ENCODE measurements around the gene POU2F1.

The POU2F1 gene

DNA sequence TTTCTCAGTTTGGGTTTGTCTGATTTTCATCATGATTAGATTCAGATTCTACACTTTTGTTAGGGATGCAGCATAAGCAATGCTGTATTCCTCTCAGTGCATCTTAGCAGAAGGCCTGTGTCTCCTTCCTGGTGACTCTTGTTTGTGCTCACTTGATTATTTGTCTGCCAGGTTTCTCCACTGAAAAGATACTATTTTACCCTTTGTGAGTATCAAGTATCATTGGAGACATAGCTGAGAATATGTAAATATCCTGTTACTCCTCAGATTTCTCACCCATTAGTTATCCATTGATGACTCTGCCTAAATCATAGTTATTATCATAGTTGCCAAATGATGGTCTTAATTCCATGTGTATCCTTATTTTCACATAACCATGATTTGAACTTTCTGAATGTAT, 148.5 kb downstream of the POU2F1 start:
- TF ChIP-seq CTCF (IDR thresholded peaks at IDR 0.05; ENCODE audit: unreplicated experiment in 3 of 3) = no peak
- Mint-ChIP-seq H3K4me1 (peaks cover 16% of the 10 kb centered on the region), H3K27me3 (ENCODE audit: low read depth) (no peaks in the 10 kb centered on the region), H3K27ac (peak overlapping the region in 1 of 3 experiments; percentile 35), H3K4me3 (no peak overlapping the region), H3K9me3 (no peaks in the 10 kb centered on the region), H3K36me3 (ENCODE audit: low read depth) (peaks cover 23% of the 10 kb centered on the region)

DNA sequence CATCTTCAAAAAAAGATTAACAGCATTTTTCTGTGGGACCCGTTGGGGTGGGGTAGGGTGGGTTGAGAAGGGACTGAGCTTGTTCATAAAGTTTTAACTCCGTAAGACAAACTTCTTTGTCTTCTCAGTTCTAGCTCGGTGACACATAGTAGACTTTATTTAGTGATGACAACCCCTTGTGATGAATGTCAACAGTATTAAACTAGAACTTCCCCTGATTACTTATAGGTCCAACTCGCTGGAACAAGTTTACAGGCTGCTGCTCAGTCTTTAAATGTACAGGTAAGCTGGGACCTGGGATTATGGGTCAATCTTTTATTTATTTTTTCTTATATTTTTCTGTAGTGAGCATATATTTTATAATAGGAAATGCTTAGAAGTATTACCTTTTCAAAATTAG, 149.2 kb downstream of the POU2F1 start:
- Mint-ChIP-seq H3K4me1 (peaks cover 16% of the 10 kb centered on the region), H3K4me3 (no peak overlapping the region), H3K27ac (no peak overlapping the region), H3K9me3 (no peaks in the 10 kb centered on the region), H3K27me3 (ENCODE audit: low read depth) (no peaks in the 10 kb centered on the region), H3K36me3 (ENCODE audit: low read depth) (peaks cover 26% of the 10 kb centered on the region)
- TF ChIP-seq CTCF (IDR thresholded peaks at IDR 0.05; ENCODE audit: unreplicated experiment in 3 of 3) = no peak

GRCh38 chr1:167371030-167371429, 150.3 kb downstream of the POU2F1 start:
- H3K36me3 Mint-ChIP-seq (ENCODE audit: low read depth) = peaks cover 26% of the 10 kb centered on the region
- no peak overlapping the region for H3K4me3 Mint-ChIP-seq
- no peaks in the 10 kb centered on the region for H3K27me3 Mint-ChIP-seq (ENCODE audit: low read depth)
- H3K4me1 Mint-ChIP-seq = peaks cover 16% of the 10 kb centered on the region
- no peak for TF ChIP-seq CTCF (IDR thresholded peaks at IDR 0.05; ENCODE audit: unreplicated experiment in 3 of 3)
- no peak overlapping the region for H3K27ac Mint-ChIP-seq
- no peaks in the 10 kb centered on the region for H3K9me3 Mint-ChIP-seq

DNA sequence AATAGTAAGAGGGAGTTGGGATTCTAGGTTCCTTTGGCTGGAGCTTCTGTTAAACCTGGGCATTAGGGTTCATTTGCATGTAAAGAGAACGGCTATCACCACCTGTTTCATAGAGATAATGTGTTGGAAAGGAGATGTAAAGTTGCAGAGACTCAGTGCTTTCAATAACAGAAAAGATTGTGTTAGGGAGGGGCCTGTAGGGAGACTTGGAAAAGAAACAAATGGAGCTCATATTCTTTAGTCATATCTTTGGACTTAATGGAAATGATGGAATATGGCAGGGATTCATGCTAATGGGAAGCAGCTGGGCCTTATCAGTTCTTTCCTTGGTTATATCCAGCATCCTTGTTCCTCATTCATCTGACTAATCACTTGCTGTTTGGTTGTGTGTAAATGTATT, 152.7 kb downstream of the POU2F1 start:
- H3K27me3 Mint-ChIP-seq (ENCODE audit: low read depth) = no peaks in the 10 kb centered on the region
- peak overlapping the region in 2 of 3 experiments; percentile 31 to 69 for H3K27ac Mint-ChIP-seq
- H3K4me3 Mint-ChIP-seq = no peak overlapping the region
- H3K4me1 Mint-ChIP-seq = peaks cover 16% of the 10 kb centered on the region
- no peak for TF ChIP-seq CTCF (IDR thresholded peaks at IDR 0.05; ENCODE audit: unreplicated experiment in 3 of 3)
- peaks cover 36% of the 10 kb centered on the region for H3K36me3 Mint-ChIP-seq (ENCODE audit: low read depth)
- H3K9me3 Mint-ChIP-seq = no peaks in the 10 kb centered on the region

DNA sequence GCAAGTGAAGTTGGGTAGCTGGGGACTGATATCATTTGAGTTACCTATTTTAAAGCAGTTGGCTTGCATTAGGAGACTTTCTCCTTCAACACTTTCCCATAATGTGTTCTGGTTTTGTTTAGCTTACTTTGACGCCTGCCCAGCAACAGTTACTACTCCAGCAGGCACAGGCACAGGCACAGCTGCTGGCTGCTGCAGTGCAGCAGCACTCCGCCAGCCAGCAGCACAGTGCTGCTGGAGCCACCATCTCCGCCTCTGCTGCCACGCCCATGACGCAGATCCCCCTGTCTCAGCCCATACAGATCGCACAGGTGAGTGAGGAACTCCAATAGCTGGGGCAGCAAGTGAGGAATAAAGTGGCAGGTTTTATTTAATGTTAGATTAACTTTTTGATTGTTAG, 153.3 kb downstream of the POU2F1 start:
- H3K36me3 Mint-ChIP-seq (ENCODE audit: low read depth) = peaks cover 36% of the 10 kb centered on the region
- no peaks in the 10 kb centered on the region for H3K27me3 Mint-ChIP-seq (ENCODE audit: low read depth)
- H3K4me3 Mint-ChIP-seq = no peak overlapping the region
- no peak for TF ChIP-seq CTCF (IDR thresholded peaks at IDR 0.05; ENCODE audit: unreplicated experiment in 3 of 3)
- H3K4me1 Mint-ChIP-seq = peaks cover 13% of the 10 kb centered on the region
- no peaks in the 10 kb centered on the region for H3K9me3 Mint-ChIP-seq
- peak overlapping the region in 1 of 3 experiments; percentile 69 for H3K27ac Mint-ChIP-seq

DNA sequence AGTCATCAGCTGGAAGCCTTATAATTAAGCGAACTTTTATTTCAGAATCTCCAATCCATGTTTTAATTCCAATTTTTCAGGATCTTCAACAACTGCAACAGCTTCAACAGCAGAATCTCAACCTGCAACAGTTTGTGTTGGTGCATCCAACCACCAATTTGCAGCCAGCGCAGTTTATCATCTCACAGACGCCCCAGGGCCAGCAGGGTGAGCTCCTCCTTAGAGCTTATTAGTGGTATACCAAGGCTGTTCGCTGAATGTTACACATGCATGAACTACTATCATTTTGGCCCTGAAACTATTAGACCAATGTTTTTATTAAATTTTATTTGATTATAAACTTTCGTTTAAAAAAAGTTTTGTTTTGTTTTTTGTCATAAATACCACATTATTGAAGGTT, 155.3 kb downstream of the POU2F1 start:
- H3K9me3 Mint-ChIP-seq = no peaks in the 10 kb centered on the region
- H3K36me3 Mint-ChIP-seq (ENCODE audit: low read depth) = peaks cover 53% of the 10 kb centered on the region
- peaks cover 7% of the 10 kb centered on the region for H3K4me1 Mint-ChIP-seq
- H3K27me3 Mint-ChIP-seq (ENCODE audit: low read depth) = no peaks in the 10 kb centered on the region
- H3K27ac Mint-ChIP-seq = no peak overlapping the region
- H3K4me3 Mint-ChIP-seq = no peak overlapping the region
- no peak for TF ChIP-seq CTCF (IDR thresholded peaks at IDR 0.05; ENCODE audit: unreplicated experiment in 3 of 3)
